LNCaP clone FGC (cell line): ENCODE data around the gene ICAM1.

Experiments
- DNase-seq: peaks from one replicate; pipeline ENCODE4 v3.0.0-alpha.2; 2011; ENCODE audit warnings: low read depth
- H3K4me3 ChIP-seq: 2 replicates; pipeline ENCODE4 v1.5.1; 2011; ENCODE audit warnings: mild to moderate bottlenecking, low read depth, low read length, control low read depth
- CTCF ChIP-seq: IDR thresholded peaks from 2 replicates; pipeline ENCODE4 v1.5.1; 2012; ENCODE audit warnings: mild to moderate bottlenecking; ENCODE audit not compliant: control insufficient read depth, insufficient read depth; ENCODE audit errors: extremely low read depth

ICAM1 gene

GRCh38 chr19:10332158-10332964, 61.4 kb downstream of the ICAM1 start:
- DNase-seq, result no peak
- peak overlapping the region; percentile 91 for H3K4me3 ChIP-seq
- no peak for TF ChIP-seq CTCF

- DNase-seq, result peak; percentile 90
- no peak for TF ChIP-seq CTCF
Observed at GRCh38 chr19:10332965-10333757, 62.2 kb downstream of the ICAM1 start, which contains the start of gene RAVER1. Gene RAVER1 (minus strand): TSS chr19:10333529. CDS start chr19:10333507, 22 bp downstream.

GRCh38 chr19:10333758-10334587, 63.1 kb downstream of the ICAM1 start:
- H3K4me3 ChIP-seq, result peak overlapping the region; percentile 91
- TF ChIP-seq CTCF, result no peak
- no peak for DNase-seq

More at GRCh38 chr19:10332965-10333757, 62.2 kb downstream of the ICAM1 start, which contains the start of gene RAVER1:
- peak within 1 kb of the TSS; percentile 91 for H3K4me3 ChIP-seq

- H3K4me3 ChIP-seq, result peak overlapping the region; percentile 91
- TF ChIP-seq CTCF, result no peak
- DNase-seq, result peak; percentile 94
Observed at GRCh38 chr19:10334588-10335351, 63.9 kb downstream of the ICAM1 start.

DNA sequence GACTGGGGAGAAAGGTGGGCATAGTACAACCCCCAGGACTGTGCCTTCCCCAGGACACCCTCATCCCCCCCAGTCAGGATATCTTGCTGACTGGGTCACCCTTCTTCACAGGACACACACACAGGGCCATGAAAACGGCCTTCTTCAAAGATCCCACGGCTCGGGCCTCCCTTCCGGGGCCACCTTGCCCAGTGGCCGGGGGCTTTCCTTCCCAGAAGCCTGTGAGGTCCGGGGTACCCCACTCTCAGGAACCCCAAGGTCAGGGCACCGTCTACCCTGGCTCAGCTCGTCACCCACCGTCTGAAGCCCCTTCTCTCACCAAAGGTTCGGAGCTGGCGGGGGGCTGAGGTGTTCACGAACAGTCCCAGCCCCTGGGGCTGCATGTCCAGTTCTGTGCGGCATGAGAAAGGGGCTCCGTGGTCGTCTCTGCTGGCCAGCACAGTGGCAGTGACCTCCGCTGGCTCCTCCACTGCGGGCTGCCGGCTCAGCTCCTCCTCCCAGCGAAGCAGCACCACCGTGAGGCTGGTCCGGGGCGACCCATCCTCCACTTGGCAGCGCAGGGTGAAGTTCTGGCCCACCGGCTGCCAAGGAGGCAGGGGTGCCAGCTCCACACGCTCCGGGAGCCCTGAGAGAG, 64.5 kb downstream of the ICAM1 start:
- H3K4me3 ChIP-seq, result peak overlapping the region; percentile 91
- TF ChIP-seq CTCF, result no peak

More for the DNA sequence above, 64.5 kb downstream of the ICAM1 start:
- no peak for DNase-seq
